Brain microvascular endothelial cell (primary cell): ENCODE data around the gene WDR20.
A peak's percentile ranks its signal among the peaks of the same experiment; 100 is the strongest.

Experiments
- DNase-seq: peaks from one replicate; pipeline ENCODE4 v3.0.0-alpha.2; 2020
- H3K27ac ChIP-seq: fragments of 250-450 bp; sonication (Bioruptor Pico); 2 replicates; pipeline ENCODE4 v1.5.1; 2020; ENCODE audit warnings: mild to moderate bottlenecking, moderate library complexity
- H3K27me3 ChIP-seq: fragments of 250-450 bp; sonication (Bioruptor Pico); replicated peaks from 2 replicates; pipeline ENCODE4 v1.5.1; 2020; ENCODE audit warnings: mild to moderate bottlenecking
- H3K36me3 ChIP-seq: fragments of 250-450 bp; sonication (Bioruptor Pico); replicated peaks from 2 replicates; pipeline ENCODE4 v1.5.1; 2020; ENCODE audit warnings: mild to moderate bottlenecking
- H3K4me3 ChIP-seq: 2 replicates; pipeline ENCODE4 v1.5.1; 2011; ENCODE audit warnings: low read depth, mild to moderate bottlenecking, control low read depth, low read length, moderate library complexity
- CTCF ChIP-seq: IDR thresholded peaks from 2 replicates; pipeline ENCODE4 v1.5.1; 2011; ENCODE audit warnings: low read depth, mild to moderate bottlenecking, moderate library complexity, low read length, control low read depth, inconsistent platforms; ENCODE audit errors: missing control alignments
- in situ Hi-C: cut with HindIII; loops from 2 replicates; pipeline ENCODE4 v1.10.0; 2017; ENCODE audit warnings: low sequenced_read_pairs, low pct_ligation_motif_present

The WDR20 gene

DNA sequence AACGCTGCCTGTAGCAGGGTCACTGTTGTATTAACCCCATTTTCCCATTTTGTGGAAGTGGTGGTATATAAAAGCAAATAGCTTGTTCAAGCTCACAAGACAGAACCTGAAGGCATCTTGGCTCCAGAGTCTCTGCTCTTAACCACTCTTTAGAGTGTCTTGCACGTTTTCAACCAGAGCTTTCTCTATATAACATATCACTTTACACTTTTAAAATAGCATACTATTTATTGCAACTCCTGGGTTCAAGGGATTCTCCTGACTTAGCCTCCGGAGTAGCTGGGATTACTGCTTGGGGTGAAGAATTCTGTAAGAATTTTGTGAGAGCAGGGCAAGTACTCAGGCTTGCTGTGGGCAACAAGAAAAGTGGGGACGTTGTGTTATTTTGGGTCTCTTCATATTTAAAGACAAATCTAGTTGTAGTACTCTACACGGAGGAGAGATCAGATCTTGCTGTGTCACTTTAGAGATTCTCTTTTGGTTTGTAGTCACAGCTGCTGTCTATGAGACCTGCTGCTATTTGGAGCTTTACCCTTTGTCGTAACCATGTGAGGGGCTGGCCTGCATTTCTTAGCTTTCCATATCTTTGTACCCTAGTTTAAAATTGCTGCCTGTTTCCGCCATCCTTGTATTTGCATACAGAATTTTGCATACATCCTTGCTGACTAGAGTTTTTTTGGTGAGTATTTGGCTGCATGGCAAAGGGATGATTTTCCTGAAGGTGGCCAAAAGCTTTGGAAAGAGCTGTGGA lies 40.7 kb downstream of the WDR20 start:
- in situ Hi-C loops = no loop called here
- no peak overlapping the region for H3K27ac ChIP-seq
- no peak for TF ChIP-seq CTCF
- H3K36me3 ChIP-seq = no peaks in the 10 kb centered on the region
- DNase-seq = no peak
- H3K4me3 ChIP-seq = no peak overlapping the region
- no peaks in the 10 kb centered on the region for H3K27me3 ChIP-seq

GRCh38 chr14:102181187-102181586 lies 41.5 kb downstream of the WDR20 start:
- no peaks in the 10 kb centered on the region for H3K27me3 ChIP-seq
- no peak overlapping the region for H3K4me3 ChIP-seq
- in situ Hi-C loops = no loop called here

DNA sequence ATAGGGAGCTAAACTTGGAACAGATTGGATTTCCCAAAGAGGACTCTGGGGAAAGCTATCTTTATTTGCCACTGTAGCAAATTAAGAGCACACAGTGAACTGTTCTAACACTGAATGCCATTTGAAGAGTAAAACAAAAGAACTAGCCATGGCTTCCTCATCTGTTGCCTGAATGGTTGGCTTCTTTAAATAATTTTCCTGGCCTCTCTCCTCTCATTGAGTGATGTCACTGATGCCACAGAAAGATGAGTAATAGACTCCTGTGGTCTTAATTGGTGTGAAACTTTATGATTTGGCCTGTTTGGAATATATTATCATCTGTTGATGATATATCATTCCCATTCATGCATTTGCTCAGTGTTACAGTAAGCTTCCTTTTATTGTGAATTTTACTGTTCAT lies 42.5 kb downstream of the WDR20 start:
- Histone ChIP-seq H3K27ac (no peak overlapping the region), H3K27me3 (no peaks in the 10 kb centered on the region), H3K36me3 (no peaks in the 10 kb centered on the region), H3K4me3 (no peak overlapping the region)
- no peak for TF ChIP-seq CTCF
- in situ Hi-C loops = no loop called here
- DNase-seq = peak; percentile 42

More at GRCh38 chr14:102181187-102181586, 41.5 kb downstream of the WDR20 start:
- Histone ChIP-seq H3K27ac (no peak overlapping the region), H3K36me3 (no peaks in the 10 kb centered on the region)
- TF ChIP-seq CTCF = no peak
- no peak for DNase-seq

GRCh38 chr14:102182936-102183619 lies 43.4 kb downstream of the WDR20 start:
- in situ Hi-C loops = no loop called here
- DNase-seq = peak; percentile 20
- Histone ChIP-seq H3K4me3 (no peak overlapping the region), H3K27ac (peak overlapping the region; percentile 16), H3K36me3 (no peaks in the 10 kb centered on the region), H3K27me3 (no peaks in the 10 kb centered on the region)
- TF ChIP-seq CTCF = no peak

DNA sequence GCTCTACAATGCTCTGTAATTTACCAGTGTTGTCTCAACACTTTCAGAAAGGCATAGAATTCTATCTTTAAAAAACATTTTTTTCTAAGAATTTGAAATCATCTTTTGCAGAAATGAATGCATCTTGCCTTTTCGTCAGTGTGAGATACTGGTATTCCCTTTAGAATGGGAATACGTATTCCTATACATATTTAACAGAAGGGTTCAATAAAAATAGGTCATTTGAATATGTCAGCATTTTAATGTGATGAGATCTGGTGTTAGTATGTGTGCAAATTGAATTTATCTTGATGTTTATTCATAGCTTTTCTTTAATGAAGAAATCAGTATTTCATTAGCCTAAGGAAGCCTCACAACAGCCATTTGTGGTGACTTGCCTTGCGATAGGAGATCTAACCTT lies 44.2 kb downstream of the WDR20 start:
- no peak for TF ChIP-seq CTCF
- H3K36me3 ChIP-seq = no peaks in the 10 kb centered on the region
- no peaks in the 10 kb centered on the region for H3K27me3 ChIP-seq
- no peak overlapping the region for H3K27ac ChIP-seq
- H3K4me3 ChIP-seq = no peak overlapping the region
- DNase-seq = no peak
- in situ Hi-C loops = no loop called here
